Stimulated activated CD8-positive, alpha-beta memory T cell treated with anti-CD3 and anti-CD28 coated beads, Interleukin-7, amount 100 ng/mL, for 24 hours (primary cell): ENCODE measurements around the gene HLA-DPB1.

ENCODE experiments used
- DNase-seq: peaks from one replicate; pipeline ENCODE4 v3.0.0-alpha.2; 2020; ENCODE audit warnings: low read depth

Gene HLA-DPB1

DNA sequence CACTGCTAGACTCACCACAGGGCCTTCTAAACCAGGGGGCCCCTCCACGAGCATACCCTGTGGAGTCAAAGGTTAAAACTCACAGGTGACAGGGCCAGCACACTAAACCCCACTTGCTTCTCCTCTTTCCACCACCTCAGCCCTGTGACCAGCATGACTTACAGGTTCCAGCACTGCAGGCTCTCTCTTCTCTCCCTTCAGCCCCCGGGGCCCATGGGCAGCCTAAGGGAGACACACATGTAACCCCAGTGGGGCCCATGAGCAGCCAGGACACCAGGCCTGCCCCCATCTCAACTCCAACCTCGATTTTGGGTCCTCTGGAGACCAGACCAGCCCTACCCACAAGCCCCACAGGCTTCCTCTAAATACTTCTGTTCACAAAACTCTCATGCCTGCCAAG is 28.0 kb downstream of the HLA-DPB1 start:
- no peak for DNase-seq

DNA sequence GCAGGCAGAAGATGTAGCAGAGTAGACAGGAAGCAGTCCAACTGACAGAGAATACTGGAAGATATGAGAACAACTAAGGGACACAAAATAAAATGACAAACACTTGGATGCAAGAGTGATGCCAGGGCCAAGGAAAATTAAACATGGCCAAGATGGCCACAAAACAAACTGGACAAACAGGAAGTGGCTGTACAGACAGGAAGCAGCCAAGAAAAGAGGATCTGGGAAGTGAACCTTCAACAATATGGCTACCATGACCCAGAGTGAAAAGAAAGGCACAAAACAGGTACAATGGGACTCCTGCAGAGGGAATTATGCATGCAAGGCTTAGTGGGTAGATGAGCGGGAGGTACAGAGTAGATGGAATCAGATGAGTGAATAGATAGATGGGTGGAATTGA is 29.1 kb downstream of the HLA-DPB1 start:
- no peak for DNase-seq

DNA sequence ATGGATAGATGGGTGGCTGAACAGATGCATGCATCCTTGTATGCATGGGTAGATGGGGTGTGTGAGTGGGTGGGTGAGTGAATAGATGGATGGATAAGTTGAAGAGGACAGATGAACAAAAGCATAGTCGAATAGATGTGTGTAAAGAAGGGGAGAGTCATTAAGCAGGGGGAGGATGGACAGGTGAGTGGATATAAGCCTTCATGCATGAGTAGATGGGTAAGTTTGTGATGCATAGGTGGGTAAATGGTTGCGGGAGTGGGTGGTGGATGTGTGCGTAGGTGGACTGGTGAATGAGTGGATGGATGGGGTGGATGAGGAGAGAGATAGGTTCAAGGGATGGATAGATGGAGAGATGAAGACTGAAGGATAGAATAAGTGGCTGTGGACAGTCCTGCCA is 29.6 kb downstream of the HLA-DPB1 start:
- DNase-seq = no peak

DNA sequence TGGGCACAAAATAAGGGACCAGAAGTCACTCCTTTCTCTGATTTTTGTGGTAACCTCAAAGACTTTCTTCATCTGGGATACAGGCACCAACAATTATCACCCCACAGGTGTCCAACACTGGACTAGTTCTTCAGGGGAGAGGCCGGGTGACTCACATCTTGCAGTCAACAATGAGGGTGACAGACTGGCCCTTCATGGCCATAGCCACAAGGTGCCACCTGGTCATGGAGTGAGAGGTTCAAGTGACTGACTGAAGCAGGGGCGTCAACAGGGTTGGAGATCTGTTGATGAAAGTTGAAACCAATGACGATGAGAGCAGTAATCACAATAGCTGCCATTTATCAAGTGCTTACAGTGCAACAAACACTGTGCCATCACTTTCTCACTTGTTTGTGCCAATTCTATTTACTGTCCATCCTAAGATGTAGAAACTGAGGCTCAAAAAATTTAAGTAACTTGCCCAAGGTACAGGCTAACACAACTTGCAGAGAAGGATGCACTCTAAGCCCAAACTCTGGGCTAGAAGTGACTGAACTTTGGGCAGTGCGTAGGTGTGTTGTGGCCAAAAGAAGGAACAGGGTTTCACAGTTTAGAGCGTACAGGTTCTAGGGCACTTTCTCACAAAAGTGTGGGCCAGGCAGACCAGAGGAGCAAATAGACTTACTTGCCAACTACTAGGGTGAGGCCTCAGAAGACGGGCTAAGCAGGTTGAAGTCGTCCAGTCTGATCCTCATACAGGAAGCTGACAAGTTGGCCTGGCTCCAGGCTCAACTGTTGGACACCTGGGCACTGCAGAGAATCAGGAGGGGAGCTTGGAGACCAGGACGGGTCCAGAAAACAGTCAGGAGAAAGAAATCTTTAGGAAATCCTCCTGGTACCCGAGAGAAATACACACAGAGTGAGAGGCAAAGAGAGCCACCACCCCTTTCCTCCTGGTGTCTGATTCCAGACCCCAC is 30.4 kb downstream of the HLA-DPB1 start:
- no peak for DNase-seq

DNA sequence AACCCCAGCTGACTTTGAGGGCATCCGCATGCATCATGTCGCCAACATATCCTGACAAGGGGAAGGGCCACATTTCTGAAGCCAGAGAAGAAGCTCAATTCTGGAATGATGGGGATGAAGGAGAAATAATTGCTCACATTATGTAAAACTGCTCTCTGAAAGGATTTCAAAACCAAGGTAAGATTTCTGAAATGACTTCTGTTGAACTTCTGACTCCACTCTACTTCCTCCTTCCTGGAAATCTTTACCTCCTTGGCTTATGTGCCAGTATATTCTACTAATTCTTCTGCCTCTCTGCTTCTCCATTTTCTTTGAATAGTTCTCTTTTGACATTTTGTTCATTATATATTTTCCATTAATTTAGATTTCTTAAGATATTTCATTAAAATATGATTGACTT is 31.9 kb downstream of the HLA-DPB1 start:
- no peak for DNase-seq

DNA sequence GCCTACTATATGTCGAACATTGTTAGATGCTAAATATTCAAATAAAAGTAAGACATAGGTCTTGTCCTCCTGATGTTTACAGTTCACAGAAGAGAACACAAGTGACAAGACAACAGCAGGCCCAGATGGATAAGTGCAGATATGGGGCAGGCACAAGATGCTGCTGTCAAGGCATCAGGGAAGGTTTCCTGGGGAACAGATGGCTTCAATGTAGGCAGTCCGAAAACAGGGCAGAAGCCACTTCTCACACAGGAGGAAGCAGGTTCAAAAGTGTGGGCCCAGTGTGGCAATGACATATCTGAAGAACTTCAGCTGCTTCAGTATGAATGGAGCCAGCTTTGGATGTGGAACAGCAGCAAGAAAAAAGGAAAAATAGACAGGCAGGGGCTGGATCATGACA is 32.5 kb downstream of the HLA-DPB1 start:
- DNase-seq = no peak

DNA sequence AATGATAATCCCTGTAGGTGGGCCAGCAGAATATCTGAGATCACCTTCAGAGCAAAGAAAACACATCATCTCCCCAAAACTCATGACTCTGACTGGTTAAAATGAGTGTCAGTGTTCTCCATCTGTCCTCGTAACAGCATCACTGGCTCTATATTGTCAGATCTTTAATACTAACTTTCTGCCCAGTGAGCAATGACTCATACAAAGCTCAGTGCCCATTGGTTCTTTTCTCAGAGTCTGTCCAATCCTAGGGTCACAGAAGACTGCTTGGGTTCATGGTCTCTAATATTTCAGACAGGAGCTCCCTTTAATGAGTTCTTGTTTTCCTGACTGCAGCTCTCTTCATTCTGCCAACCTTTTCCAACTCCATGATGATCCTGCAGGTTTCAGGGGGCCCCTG is 36.4 kb downstream of the HLA-DPB1 start:
- no peak for DNase-seq

DNA sequence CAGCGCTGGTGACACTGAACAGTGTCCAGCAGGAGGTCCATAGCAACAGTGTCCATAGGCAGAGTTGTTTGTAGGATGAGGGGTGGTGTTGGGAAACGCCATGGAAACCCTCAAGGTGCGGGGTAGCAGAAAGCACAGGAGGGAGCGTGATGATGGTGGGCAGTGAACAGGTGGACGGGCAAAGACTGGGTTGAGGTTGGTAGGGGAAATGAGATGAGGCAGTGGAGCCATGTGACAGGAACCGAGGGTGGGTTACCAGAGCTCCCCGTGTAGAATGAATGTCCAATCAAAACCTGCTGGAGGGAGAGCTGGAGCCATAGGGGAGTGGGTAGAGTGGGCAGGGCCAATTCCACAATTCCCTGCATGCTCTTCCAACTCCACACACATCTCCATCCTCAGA is 38.0 kb downstream of the HLA-DPB1 start:
- DNase-seq = no peak

DNA sequence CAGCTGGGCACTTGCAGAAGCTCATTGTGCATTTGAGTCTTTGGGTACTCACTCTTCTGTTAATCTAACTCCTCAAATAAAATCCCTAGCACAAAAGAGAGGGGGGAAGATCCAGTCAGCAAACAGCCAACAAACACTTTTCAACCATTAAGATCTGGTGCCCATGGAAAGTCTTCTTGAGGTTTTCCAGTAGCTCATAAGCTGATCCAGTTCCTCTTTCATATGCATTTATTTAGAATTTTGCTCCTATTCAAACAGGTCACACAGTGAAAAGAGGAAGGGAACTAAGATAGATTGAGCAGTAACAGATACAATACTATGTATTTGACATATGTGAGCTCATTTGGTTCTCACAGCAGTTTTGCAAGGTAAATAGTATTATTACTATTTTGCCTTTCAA is 38.6 kb downstream of the HLA-DPB1 start:
- no peak for DNase-seq

DNA sequence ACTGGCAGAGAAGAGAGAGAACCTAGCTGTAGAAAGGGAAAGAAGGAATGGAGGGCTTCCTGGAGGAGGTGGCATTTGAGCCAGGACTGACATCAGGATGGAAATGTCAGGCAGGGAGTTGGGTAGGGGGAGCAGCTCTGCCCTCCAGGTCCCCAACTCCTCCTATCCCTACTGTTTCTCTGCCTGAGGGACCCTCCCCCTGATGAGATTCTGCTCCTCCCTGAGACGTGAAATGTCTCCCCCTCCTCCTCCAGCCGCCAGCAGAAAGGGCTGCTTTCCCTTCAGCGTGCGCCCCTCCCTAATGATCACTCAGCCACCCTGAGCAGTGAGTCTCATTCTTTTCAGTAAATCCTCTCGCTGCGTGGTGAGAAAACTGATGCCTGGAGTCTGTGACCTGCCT is 40.6 kb downstream of the HLA-DPB1 start:
- DNase-seq = no peak

DNA sequence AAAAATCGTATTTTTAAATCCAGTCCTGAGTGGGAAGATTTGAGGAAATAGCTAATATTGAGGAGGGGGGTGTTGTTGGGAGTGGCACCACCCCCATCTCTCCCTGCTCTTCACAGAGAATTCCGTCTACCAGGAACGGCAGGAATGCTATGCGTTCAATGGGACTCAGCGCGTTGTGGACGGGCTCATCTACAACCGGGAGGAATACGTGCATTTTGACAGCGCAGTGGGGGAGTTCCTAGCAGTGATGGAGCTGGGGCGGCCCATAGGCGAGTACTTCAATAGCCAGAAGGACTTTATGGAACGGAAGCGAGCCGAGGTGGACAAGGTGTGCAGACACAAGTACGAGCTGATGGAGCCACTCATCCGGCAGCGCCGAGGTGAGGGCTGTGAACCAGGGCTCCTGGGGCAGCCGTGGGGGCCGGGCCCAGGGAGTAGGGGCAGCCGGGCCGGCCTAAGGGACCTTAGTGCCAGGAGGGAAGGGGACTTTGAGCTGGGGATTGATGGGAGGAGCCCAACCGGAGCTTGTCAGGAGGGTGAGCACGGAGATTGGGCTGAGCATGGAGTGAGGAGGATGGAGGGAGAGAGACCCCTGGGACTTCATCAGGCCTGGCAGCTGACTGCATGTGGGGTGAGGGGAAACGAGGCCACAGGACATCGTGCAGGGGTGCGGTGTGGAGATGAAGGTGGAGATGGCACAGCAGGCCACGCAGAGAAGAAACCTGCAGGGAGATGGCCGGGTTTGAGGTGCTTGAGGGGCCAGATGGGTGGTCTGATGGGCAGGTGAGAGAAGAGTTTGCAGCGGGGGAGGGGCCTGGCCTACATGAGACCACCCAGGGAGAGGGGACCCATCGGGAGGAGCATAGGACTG is 41.3 kb downstream of the HLA-DPB1 start:
- DNase-seq = no peak

DNA sequence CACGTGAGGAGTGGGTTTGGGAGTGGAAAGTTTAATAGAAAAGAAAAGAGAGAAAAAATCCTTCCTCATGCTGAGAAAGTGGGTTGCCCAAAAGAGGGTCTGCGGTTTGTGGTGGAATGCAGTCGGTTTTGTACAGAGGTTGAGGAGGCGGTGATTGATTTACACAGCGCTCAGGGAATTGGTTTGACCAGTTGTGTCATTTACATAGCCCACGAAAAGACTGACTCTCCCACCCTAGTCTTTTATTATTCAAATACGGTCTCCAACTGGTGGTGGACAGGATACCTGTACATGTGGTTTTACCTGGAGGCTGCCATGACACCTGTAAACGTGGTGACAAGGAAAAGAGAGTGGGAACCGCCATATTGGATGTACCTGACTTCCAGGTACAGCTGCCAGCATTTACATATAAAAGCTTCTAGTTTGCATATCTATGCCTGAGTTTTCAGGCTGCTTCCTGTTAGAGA is 42.1 kb downstream of the HLA-DPB1 start:
- DNase-seq = no peak

DNA sequence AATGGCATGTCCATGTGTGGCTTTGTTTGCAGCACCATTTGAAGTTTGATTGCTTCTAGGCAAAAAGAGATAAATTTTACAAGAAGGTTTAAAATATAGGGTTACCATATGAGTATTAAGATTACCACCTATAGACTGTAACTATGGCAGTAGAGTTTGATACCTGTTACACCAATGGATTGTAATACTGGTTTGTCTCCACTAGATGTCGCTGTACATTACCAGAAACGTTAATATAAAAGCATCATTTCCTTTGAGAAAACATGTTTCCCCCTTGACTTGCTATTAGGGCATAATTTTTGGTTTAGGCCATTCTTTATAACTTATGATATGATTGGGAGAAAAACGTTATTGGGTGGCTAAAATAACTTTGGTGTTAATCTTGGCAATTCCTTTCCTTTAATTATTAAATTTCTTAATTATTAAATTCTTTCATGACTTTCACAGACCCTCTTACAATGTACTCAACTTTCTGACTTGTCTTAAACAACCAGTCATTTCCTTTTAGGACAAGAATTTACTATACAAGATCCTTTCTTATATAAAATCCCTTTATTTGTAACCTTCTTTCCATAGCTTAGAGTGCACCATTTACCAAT is 42.8 kb downstream of the HLA-DPB1 start:
- DNase-seq = no peak

DNA sequence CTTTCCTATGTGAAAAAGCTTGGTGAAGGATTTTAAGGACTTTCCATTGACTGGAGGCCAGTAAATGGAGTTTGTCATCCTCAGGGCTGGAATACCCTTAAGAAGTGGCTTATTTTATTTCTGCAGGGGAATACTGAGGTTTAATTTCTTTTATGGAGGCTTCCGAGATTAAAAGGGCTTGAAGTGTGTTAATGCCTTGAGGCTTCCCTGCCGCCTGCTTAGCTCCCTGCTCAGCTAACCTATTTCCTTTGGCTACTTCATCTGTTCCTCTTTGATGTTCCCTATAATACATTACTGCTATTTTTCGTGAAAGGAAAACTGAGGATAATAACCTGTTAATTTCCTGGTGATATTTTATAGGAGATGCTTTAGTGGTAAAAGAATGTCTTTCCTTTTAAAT is 44.2 kb downstream of the HLA-DPB1 start:
- no peak for DNase-seq

DNA sequence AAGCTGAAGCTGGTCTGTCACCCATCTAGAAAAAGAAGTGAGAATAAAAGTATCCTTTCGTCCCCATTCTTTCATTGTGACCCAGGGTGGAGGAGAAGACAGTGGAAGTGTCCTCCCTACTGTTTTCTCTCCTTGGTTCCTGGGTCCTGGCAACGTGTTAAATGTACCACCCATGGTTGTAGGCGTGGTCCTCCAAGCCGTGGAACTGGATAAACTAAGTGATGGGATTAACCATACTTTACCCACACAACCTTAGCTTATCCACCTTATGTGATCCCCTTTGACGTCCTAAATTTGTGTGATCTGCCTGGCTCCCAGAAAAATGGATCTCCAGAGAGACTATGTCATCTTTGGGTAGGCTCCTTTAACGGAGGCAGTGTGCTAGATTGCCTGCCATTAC is 47.4 kb downstream of the HLA-DPB1 start:
- DNase-seq = no peak

DNA sequence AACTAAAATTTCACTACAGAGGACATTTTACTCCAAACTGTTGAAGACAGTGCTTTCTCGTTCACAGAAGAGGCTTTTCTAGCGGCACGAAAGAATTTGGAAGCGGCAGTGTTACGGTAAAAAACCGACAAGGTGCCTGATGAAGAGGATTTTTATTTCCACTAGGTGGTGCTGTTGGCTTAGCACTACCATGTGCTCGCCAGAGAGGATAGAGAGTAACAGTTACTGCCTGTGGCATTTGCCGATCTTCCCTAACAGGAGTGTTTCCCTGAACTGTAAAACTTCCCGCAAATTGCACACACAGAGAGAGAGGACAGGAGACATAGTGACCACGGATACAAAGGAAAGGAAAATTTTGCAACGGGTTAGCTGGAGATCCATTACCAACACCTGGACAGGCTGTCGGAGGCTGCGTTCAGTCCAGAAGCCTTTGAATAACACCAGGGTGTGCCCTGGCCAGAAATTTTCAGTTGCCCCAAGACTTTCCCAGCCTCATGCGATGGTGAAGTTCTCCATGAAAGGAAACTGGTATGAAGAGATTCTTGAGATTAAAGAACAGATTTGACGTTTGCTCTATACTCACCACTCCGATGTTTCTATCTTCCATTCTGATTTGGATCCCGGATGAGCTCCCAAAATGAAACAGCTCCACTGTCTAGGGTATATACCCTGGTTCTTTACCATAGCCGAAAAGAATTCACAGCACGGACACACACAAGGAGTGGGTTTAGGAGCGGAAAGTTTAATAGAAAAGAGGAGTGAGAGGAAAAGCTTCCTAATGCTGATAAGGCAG is 48.1 kb downstream of the HLA-DPB1 start:
- no peak for DNase-seq

DNA sequence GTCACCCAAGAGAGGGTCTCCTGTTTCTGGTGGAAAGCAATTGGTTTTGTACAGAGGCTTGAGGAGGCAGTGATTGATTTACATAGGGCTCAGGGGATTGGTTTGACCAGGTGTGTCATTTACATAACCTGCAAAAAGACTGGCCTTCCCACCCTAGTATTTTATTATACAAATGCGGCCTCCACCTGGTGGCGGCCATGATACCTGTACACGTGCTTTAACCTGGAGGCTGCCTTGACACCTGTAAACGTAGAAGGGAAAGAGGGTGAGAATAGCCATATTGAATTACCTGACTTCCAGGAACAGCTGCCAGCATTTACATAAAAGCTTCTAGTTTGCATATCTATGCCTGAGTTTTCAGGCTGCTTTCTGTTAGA is 48.7 kb downstream of the HLA-DPB1 start:
- no peak for DNase-seq

DNA sequence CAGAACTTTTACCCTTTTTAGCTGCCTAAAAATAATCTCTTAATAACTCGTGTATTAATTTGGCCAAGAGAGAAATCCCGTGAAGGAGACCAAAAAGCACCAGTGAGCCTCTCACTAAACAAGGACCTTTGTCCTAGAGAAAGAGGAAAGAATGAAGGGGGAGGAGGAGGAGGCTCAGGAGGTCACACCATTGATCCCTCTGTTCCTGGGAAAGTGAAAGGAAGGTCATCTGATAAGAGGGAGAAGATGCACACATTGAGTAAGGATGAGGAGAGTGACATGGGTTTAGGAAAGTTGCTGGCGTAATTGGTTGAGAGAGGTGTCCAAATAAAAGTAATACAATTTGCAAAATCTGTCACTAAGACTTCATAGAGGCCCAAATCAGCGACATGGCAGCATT is 49.2 kb downstream of the HLA-DPB1 start:
- no peak for DNase-seq

DNA sequence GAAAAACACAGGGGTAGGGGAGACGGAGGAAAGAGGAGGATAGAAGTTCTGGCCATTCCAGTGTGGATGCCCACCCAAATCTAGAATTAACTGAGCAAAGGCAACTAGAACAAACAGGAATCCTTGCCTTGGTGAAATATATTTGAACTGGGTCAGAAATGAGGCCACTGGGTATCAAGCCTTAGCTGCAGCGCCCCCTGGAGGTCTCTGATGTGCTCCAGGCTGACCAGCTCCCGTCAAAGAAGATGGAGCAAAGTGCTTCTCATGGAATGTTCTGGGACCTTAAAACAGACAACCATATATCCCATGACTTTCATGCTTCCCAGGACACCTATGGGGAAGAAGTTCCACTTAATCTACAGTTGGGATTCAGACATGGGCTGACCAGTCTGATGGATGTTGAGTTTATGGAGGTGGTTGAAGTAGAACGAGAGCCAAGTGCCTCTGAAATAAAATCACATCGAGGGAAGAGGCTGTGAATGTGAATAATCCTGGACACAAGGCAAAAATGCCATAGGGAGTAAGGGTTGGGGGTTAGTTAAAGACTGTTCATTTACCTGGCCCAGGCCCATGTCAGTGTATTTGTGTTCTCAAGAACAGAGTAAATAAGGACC is 50.4 kb downstream of the HLA-DPB1 start:
- DNase-seq = peak; percentile 47

DNA sequence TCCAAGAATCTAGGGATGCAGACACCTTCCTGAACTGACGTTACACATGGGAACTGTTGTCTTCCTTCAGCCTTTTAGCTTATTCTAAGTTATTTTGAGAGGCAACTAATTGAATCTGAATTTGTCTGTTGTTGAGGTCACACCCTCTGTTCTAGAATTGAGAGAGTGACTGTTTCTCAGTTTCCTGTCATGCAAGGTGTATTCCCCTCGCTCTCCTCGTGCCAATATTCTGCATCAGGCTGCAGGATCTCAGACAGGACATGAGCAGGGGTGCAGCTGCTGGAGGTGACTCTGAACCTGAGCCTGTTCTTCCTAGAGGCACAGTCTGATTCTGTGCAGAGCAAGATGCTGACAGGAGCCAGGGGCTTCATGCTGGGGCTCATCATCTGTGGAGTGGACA is 52.5 kb downstream of the HLA-DPB1 start:
- DNase-seq = no peak

DNA sequence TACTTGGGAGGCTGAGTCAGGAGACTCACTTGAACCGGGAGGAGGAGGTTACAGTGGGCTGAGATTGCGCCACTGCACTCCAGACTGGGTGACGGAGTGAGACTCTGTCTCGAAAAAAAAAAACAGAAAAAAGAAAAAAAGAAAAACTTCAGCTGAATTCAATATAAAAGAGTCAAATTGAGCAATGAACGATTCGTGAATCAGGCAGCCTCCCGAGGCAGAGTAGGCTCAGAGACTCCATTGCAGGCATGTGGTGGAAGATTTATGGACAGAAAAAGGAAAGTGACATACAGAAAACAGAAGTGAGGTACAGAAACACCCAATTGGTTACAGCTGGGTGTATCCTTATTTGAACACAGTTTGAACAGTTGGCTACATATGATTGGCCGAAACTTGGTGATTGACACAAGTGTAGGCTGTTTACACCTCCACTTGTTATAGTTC is 56.3 kb downstream of the HLA-DPB1 start:
- DNase-seq = no peak
